MM.1S (cell line): ENCODE results near the gene RHOH.

Source experiments
- DNase-seq: peaks from one replicate; pipeline ENCODE4 v3.0.0-alpha.2; 2015
- H2AFZ ChIP-seq: fragments of 300-600 bp; sonication (generic); 2 replicates; pipeline ENCODE4 v1.6.0; 2016; ENCODE audit warnings: antibody characterized with exemption, low read length
- H3F3A ChIP-seq: fragments of 300-600 bp; sonication (generic); 2 replicates; pipeline ENCODE4 v1.6.1; 2016; ENCODE audit warnings: mild to moderate bottlenecking, antibody characterized with exemption, low read length, moderate library complexity, mixed read lengths; ENCODE audit not compliant: insufficient read depth
- H3K27ac ChIP-seq: fragments of 300-600 bp; sonication (generic); 2 replicates; pipeline ENCODE4 v1.5.1; 2016; ENCODE audit warnings: mild to moderate bottlenecking, low read length
- H3K27me3 ChIP-seq: fragments of 300-600 bp; sonication (generic); replicated peaks from 2 replicates; pipeline ENCODE4 v1.6.0; 2016; ENCODE audit warnings: low read length; ENCODE audit not compliant: insufficient read depth
- H3K36me3 ChIP-seq: fragments of 300-600 bp; sonication (generic); replicated peaks from 2 replicates; pipeline ENCODE4 v1.6.1; 2016; ENCODE audit warnings: mild to moderate bottlenecking, low read length, mixed read lengths; ENCODE audit not compliant: insufficient read depth
- H3K4me1 ChIP-seq: fragments of 300-600 bp; sonication (generic); 2 replicates; pipeline ENCODE4 v1.6.1; 2016; ENCODE audit warnings: low read length, mixed read lengths
- H3K4me2 ChIP-seq: fragments of 300-600 bp; sonication (generic); 2 replicates; pipeline ENCODE4 v1.6.0; 2016; ENCODE audit warnings: low read depth, low read length
- H3K4me3 ChIP-seq: fragments of 300-600 bp; sonication (generic); 2 replicates; pipeline ENCODE4 v1.5.1; 2016; ENCODE audit warnings: low read length, mixed read lengths
- H3K79me2 ChIP-seq: fragments of 300-600 bp; sonication (generic); 2 replicates; pipeline ENCODE4 v1.6.1; 2016; ENCODE audit warnings: mixed run types, low read length, mixed read lengths
- H3K9ac ChIP-seq: fragments of 300-600 bp; sonication (generic); 2 replicates; pipeline ENCODE4 v1.6.1; 2016; ENCODE audit warnings: low read length, mixed read lengths
- H3K9me2 ChIP-seq: fragments of 300-600 bp; sonication (generic); replicated peaks from 2 replicates; pipeline ENCODE4 v1.6.1; 2016; ENCODE audit warnings: mild to moderate bottlenecking, low read length, mixed read lengths; ENCODE audit not compliant: insufficient read depth
- H3K9me3 ChIP-seq: fragments of 300-600 bp; sonication (generic); replicated peaks from 2 replicates; pipeline ENCODE4 v1.6.1; 2016; ENCODE audit warnings: mild to moderate bottlenecking, low read length, mixed read lengths; ENCODE audit not compliant: insufficient read depth
- H4K20me1 ChIP-seq: fragments of 300-600 bp; sonication (generic); 2 replicates; pipeline ENCODE4 v1.6.1; 2016; ENCODE audit warnings: mild to moderate bottlenecking, low read length, moderate library complexity, mixed read lengths; ENCODE audit not compliant: insufficient read depth
- CTCF ChIP-seq: fragments of 300-600 bp; sonication (generic); IDR thresholded peaks from 2 replicates; pipeline ENCODE4 v1.5.1; 2016; ENCODE audit warnings: antibody characterized with exemption, low read length, mixed read lengths
- EZH2 ChIP-seq: fragments of 300-600 bp; sonication (generic); optimal IDR thresholded peaks from 2 replicates; pipeline ENCODE3; 2017; ENCODE audit warnings: low read depth, mild to moderate bottlenecking, antibody characterized with exemption, low read length, mixed read lengths
- EZH2phosphoT487 ChIP-seq: fragments of 300-600 bp; sonication (generic); IDR thresholded peaks from 2 replicates; pipeline ENCODE4 v1.6.1; 2018; ENCODE audit warnings: antibody characterized with exemption, low read length

The RHOH gene

GRCh38 chr4:40224432-40224831 is 27.6 kb downstream of the RHOH start:
- Histone ChIP-seq H3K27me3 (no peaks in the 10 kb centered on the region), H3F3A (peaks cover 70% of the 10 kb centered on the region), H3K36me3 (peaks cover 36% of the 10 kb centered on the region), H3K27ac (no peak overlapping the region), H3K4me2 (no peak overlapping the region), H4K20me1 (peaks cover 52% of the 10 kb centered on the region), H3K9me3 (no peaks in the 10 kb centered on the region), H3K9me2 (no peaks in the 10 kb centered on the region), H2AFZ (no peak overlapping the region), H3K9ac (no peak overlapping the region), H3K4me3 (no peak overlapping the region), H3K4me1 (peaks cover 49% of the 10 kb centered on the region), H3K79me2 (peaks cover 99% of the 10 kb centered on the region)
- no peak for DNase-seq
- no peak for TF ChIP-seq CTCF
- TF ChIP-seq EZH2 = no peak
- TF ChIP-seq EZH2phosphoT487 = no peak

GRCh38 chr4:40225497-40225896 is 28.7 kb downstream of the RHOH start:
- H3K27me3 ChIP-seq = no peaks in the 10 kb centered on the region
- H3K9me2 ChIP-seq = no peaks in the 10 kb centered on the region
- H3K9ac ChIP-seq = no peak overlapping the region
- H3K4me2 ChIP-seq = peak overlapping the region; percentile 12; the same call in 1 of the 2 replicates
- no peaks in the 10 kb centered on the region for H3K9me3 ChIP-seq
- peaks cover 48% of the 10 kb centered on the region for H4K20me1 ChIP-seq
- H3K36me3 ChIP-seq = peaks cover 31% of the 10 kb centered on the region
- peaks cover 49% of the 10 kb centered on the region for H3K4me1 ChIP-seq
- H3K4me3 ChIP-seq = no peak overlapping the region
- peak overlapping the region; percentile 68; the same call in 1 of the 2 replicates for H3K27ac ChIP-seq
- H3K79me2 ChIP-seq = peaks cover 99% of the 10 kb centered on the region
- H2AFZ ChIP-seq = no peak overlapping the region
- no peak for DNase-seq
- H3F3A ChIP-seq = peaks cover 64% of the 10 kb centered on the region
- no peak for TF ChIP-seq EZH2phosphoT487
- TF ChIP-seq CTCF = no peak
- no peak for TF ChIP-seq EZH2

- DNase-seq = peak; percentile 76
- peak overlapping the region; percentile 26; the same call in 1 of the 2 replicates for H3K9ac ChIP-seq
- peaks cover 99% of the 10 kb centered on the region for H3K79me2 ChIP-seq
- no peak for TF ChIP-seq CTCF
- no peak for TF ChIP-seq EZH2phosphoT487
- no peak for TF ChIP-seq EZH2
- H3K9me2 ChIP-seq = no peaks in the 10 kb centered on the region
- no peak overlapping the region for H3K4me3 ChIP-seq
- peaks cover 25% of the 10 kb centered on the region for H3K36me3 ChIP-seq
- H3K27me3 ChIP-seq = no peaks in the 10 kb centered on the region
- H3K4me2 ChIP-seq = peak overlapping the region; percentile 64; the same call in 1 of the 2 replicates
- H3K27ac ChIP-seq = peak overlapping the region; percentile 68; the same call in 1 of the 2 replicates
- peaks cover 59% of the 10 kb centered on the region for H3F3A ChIP-seq
- H3K9me3 ChIP-seq = no peaks in the 10 kb centered on the region
- peaks cover 43% of the 10 kb centered on the region for H3K4me1 ChIP-seq
- peaks cover 46% of the 10 kb centered on the region for H4K20me1 ChIP-seq
- H2AFZ ChIP-seq = no peak overlapping the region
These were observed 30.5 kb downstream of the RHOH start for GRCh38 chr4:40227284-40227683.
